ENCODE data around the gene CERT1. TPM values are rescaled to one million over a fixed set of nuclear protein-coding genes. Genes with fewer than 3 reads are reported as not detected.

CERT1 gene
- total and polyA plus RNA-seq, 12 donors: 6.3 to 47.6 (median 37.5) TPM

DNA sequence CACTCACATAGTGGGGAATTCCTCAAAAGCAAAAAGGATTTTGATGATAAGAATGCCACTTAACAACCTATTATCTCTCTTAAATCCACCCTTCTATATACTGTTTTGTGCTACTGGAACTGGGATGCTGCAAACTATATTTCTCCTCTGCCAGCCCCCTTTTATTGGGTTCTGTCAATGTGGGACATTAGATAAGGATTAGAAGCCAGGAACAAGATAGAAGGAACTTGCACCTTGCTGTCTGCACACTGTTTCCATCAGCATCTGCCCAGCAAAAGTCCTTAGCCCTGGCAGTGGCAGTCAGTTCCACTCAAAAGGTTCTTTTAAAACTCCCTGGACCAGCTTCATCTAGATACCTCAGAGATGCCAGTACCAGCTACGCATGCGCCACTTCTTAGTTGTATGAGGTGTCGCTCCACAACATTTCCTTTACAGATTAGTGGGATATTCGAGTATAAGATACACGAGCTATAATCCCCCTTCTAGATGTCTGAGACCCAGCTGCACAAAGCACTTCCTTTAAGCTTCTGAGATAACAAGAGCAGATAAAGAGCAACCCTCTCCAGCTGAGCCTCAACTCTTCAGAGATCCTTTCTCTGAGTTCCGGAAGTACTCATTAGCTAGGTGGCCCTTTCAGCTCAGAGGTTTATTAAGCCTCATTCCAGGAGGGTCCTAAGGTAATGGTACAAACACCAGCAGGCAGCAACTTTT lies 45.3 kb downstream of the CERT1 start:
- TF ChIP-seq, protein P1, sequence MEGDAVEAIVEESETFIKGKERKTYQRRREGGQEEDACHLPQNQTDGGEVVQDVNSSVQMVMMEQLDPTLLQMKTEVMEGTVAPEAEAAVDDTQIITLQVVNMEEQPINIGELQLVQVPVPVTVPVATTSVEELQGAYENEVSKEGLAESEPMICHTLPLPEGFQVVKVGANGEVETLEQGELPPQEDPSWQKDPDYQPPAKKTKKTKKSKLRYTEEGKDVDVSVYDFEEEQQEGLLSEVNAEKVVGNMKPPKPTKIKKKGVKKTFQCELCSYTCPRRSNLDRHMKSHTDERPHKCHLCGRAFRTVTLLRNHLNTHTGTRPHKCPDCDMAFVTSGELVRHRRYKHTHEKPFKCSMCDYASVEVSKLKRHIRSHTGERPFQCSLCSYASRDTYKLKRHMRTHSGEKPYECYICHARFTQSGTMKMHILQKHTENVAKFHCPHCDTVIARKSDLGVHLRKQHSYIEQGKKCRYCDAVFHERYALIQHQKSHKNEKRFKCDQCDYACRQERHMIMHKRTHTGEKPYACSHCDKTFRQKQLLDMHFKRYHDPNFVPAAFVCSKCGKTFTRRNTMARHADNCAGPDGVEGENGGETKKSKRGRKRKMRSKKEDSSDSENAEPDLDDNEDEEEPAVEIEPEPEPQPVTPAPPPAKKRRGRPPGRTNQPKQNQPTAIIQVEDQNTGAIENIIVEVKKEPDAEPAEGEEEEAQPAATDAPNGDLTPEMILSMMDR (IDR thresholded peaks at IDR 0.05): no peak
- peaks cover 0 to 33% (median 21%) of the 10 kb centered on the region in 9 donors for H3K4me1 ChIP-seq
- no peak overlapping the region for H3K4me3 ChIP-seq
- H3K36me3 ChIP-seq: no peaks in the 10 kb centered on the region
- 69 to 72% methylated on average over 6 of the region's 6 CpGs for WGBS, 2 donors
- H3K27ac ChIP-seq: peak overlapping the region in 1 of 10 donors; percentile 21
- peaks cover 0 to 44% (median 31%) of the 10 kb centered on the region in 11 donors for H3K9me3 ChIP-seq
- ATAC-seq: no peak
- intact Hi-C loops (cut with DNase I): no loop called here
- DNase-seq: no peak
- H3K27me3 ChIP-seq: no peaks in the 10 kb centered on the region

DNA sequence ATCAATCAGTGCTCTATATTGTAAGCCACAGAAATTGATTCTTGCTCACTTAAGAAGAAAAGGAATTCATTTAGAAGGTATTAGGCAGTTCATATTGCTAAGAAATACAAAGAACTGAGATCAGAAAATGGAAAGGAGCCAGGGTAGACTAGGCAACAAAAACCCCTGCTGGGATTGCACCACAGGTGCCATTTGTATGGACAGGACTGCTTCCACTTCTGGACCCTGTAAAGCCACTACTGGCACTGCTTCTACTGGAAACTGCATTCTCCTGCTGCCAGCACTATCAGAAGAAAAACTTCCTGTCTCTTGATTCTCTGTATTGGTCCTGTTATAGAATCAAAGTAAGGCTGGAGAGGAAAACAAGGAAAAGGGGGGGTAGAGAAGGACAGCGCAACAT lies 45.9 kb downstream of the CERT1 start:
- WGBS, 2 donors: 46 to 50% methylated on average over 1 of the region's 1 CpG
- no peak overlapping the region for H3K4me3 ChIP-seq
- no peaks in the 10 kb centered on the region for H3K36me3 ChIP-seq
- ATAC-seq (peak in 6 of 8 donors; percentile 67 to 80 (median 74)), DNase-seq (peak in 1 of 2 donors; percentile 9)
- no peaks in the 10 kb centered on the region for H3K27me3 ChIP-seq
- H3K9me3 ChIP-seq: peaks cover 0 to 37% (median 27%) of the 10 kb centered on the region in 11 donors
- TF ChIP-seq, protein P1 (IDR thresholded peaks at IDR 0.05): no peak
- intact Hi-C loops (cut with DNase I): no loop called here
- H3K4me1 ChIP-seq: peaks cover 0 to 40% (median 23%) of the 10 kb centered on the region in 9 donors
- H3K27ac ChIP-seq: peak overlapping the region in 1 of 10 donors; percentile 21

DNA sequence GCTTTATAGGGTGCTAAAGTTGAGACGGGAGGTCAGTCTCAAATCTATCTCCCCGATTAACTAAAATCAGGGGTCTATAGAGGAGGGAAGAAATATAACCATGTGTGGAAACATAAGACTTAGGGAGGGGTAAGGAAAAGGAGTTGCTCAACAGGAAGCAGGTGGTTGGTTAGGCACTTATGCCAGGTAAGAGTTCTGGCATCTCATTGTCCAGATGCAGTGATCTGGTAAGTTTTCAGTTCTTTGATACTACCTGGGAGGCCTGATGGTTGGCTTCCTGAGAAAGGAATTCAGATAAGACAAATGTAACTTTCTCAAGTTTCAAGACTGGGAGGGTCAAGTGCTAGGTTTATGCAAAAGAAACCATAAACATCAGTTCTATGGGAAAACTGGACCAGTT lies 47.7 kb downstream of the CERT1 start:
- H3K9me3 ChIP-seq: peaks cover 0 to 20% (median 9%) of the 10 kb centered on the region in 11 donors
- TF ChIP-seq, protein P1 (IDR thresholded peaks at IDR 0.05): no peak
- WGBS, 2 donors: 93% methylated on average over 2 of the region's 2 CpGs
- H3K27ac ChIP-seq: no peak overlapping the region
- H3K4me3 ChIP-seq: no peak overlapping the region
- intact Hi-C loops (cut with DNase I): no loop called here
- H3K27me3 ChIP-seq: no peaks in the 10 kb centered on the region
- ATAC-seq: no peak
- peaks cover 0 to 50% (median 24%) of the 10 kb centered on the region in 9 donors for H3K4me1 ChIP-seq
- no peak for DNase-seq
- H3K36me3 ChIP-seq: peaks cover 0 to 3% (median 0%) of the 10 kb centered on the region in 9 donors

DNA sequence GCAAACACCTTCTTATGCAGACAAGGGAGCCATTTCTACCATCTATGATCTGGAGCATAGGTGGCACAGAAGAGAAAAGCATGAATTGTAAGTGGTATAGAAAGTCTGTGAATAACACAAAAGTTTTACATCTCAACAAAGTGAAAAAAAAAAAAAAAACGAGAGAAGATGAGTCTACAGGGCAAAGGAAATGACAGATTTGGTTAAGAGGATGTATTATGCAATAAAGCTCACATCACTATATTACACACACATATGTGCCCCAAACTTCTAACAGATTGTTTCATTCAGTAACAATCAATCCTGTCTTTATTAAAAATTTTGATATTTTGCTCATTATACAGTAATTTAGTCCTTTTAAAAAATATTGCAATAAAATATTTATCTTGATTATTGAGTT lies 49.8 kb downstream of the CERT1 start:
- peaks cover 0 to 50% (median 24%) of the 10 kb centered on the region in 9 donors for H3K4me1 ChIP-seq
- TF ChIP-seq, protein P1 (IDR thresholded peaks at IDR 0.05): no peak
- intact Hi-C loops (cut with DNase I): no loop called here
- H3K9me3 ChIP-seq: no peaks in the 10 kb centered on the region
- no peak for DNase-seq
- no peak overlapping the region for H3K27ac ChIP-seq
- H3K4me3 ChIP-seq: no peak overlapping the region
- WGBS, 2 donors: 22 to 29% methylated on average over 1 of the region's 1 CpG
- ATAC-seq: no peak
- peaks cover 0 to 15% (median 0%) of the 10 kb centered on the region in 9 donors for H3K36me3 ChIP-seq
- no peaks in the 10 kb centered on the region for H3K27me3 ChIP-seq

Data from heart right ventricle (tissue), 16 donors.